Gastrocnemius medialis (tissue), 4 donors: ENCODE results near the gene ME3. TPM values are rescaled to one million over a fixed set of nuclear protein-coding genes. Genes with fewer than 3 reads are reported as not detected.
"Not testable (repeated sequence)": the region's sequence is repeated elsewhere in the genome, so short reads cannot be mapped to it uniquely, and the experiment has no call there.

ENCODE experiments used
- ATAC-seq, 2 donors: fragments of 150-250 bp; one replicate each; pipeline ENCODE4 v1.9.1; 2016
- DNase-seq, 2 donors: peaks; one replicate each; pipeline ENCODE4 v3.0.0-alpha.2; 2019
- H3K27ac ChIP-seq, 4 donors: fragments of 200-600 bp; sonication (generic); 1 replicate in 1 of 4; 2 replicates in 3 of 4; pipeline ENCODE4 v1.5.1; 2016 to 2018; ENCODE audit warnings: mild to moderate bottlenecking in 2 of 4, moderate library complexity in 1 of 4
- H3K27me3 ChIP-seq, 3 donors: fragments of 200-600 bp; sonication (generic) in 2 of 3; 1 replicate in 1 of 3; 2 replicates in 2 of 3; pipeline versions ENCODE4 v1.5.1 to v1.6.0; 2016 to 2019; ENCODE audit warnings: mild to moderate bottlenecking in 1 of 3, moderate library complexity in 1 of 3
- H3K36me3 ChIP-seq, 2 donors: fragments of 200-600 bp; sonication (generic) in 1 of 2; one replicate each; pipeline ENCODE4 v1.5.1; 2017 to 2018
- H3K4me1 ChIP-seq, 2 donors: fragments of 200-600 bp; sonication (generic) in 1 of 2; one replicate each; pipeline ENCODE4 v1.5.1; 2016 to 2017; ENCODE audit warnings: mild to moderate bottlenecking in 2 of 2
- H3K4me3 ChIP-seq, 4 donors: fragments of 200-600 bp; sonication (generic) in 3 of 4; 1 replicate in 1 of 4; 2 replicates in 3 of 4; pipeline ENCODE4 v1.5.1; 2016 to 2019; ENCODE audit warnings: mild to moderate bottlenecking in 2 of 4
- H3K9me3 ChIP-seq, 3 donors: fragments of 200-600 bp; sonication (generic) in 2 of 3; 1 replicate in 1 of 3; 2 replicates in 2 of 3; pipeline ENCODE4 v1.5.1; 2016 to 2019
- POLR2A ChIP-seq, 2 donors: fragments of 450-650 bp; IDR thresholded peaks; one replicate each; pipeline ENCODE4 v1.6.1; 2017; ENCODE audit warnings: antibody characterized with exemption in 2 of 2, mild to moderate bottlenecking in 2 of 2, moderate library complexity in 2 of 2
- in situ Hi-C, 4 donors: fragments of 200-750 bp; cut with MboI; loops; one replicate each; pipeline versions ENCODE4 v1.15.0 to v1.8.0; 2017; ENCODE audit warnings: low sequenced_read_pairs in 4 of 4
- intact Hi-C: fragments of 100-400 bp; cut with DNase I; formaldehyde crosslinking; loops from one replicate; pipeline ENCODE4 v1.15.1; 2023; ENCODE audit warnings: low total_unique reads
- total RNA-seq, 4 donors: library from RNA; depleted of rRNA; stranded (reverse); fragments of >200 nt; gene quantifications; one replicate each; pipeline versions ENCODE4 v1.1.0 to v1.2.3, GENCODE V29; 2016
- TF ChIP-seq, protein P1 (sequence below), 5 experiments: fragments of 450-650 bp in 3 of 5; fragments of 200-600 bp in 2 of 5; sonication (generic) in 2 of 5; IDR thresholded peaks in 4 of 5; conservative IDR thresholded peaks in 1 of 5; 1 replicate in 4 of 5; 2 replicates in 1 of 5; pipeline ENCODE4 v1.5.1; 2016 to 2019; ENCODE audit warnings: antibody characterized with exemption in 5 of 5, mild to moderate bottlenecking in 3 of 5, moderate library complexity in 3 of 5

Gene ME3
- total RNA-seq, 4 donors from 2014 or later, result 4.2 to 17.0 (median 15.7) TPM

DNA sequence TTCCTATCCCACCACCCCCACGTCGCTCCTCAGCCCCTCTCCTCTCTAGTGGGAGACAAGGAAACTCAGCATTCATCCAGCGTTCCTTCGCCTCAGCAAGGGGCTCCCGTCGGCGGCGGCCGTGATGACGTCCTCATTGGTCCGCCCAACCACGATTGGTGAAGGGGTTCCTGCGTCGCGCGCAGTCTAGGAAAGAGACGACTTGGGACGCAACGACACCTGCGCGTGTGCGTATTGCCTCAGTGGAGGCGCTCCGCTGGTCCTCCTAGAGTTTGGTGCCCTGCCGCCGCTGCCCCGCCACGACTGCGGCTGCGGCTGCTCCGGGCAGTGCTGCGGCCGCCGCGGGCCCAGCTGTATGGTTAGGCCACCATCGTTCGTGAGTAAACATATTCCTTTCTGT, 241.2 kb downstream of the ME3 start:
- H3K4me3 ChIP-seq, result no peak overlapping the region
- H3K4me1 ChIP-seq, result no peaks in the 10 kb centered on the region
- intact Hi-C loops, result no loop called here
- peaks cover 0 to 2% (median 0%) of the 10 kb centered on the region in 3 donors for H3K9me3 ChIP-seq
- H3K36me3 ChIP-seq, result peaks cover 0 to 9% of the 10 kb centered on the region in 2 donors
- no peak for ATAC-seq
- in situ Hi-C loops, result no loop called here
- no peak for DNase-seq
- no peaks in the 10 kb centered on the region for H3K27me3 ChIP-seq
- no peak for TF ChIP-seq POLR2A (IDR thresholded peaks at IDR 0.05)
- TF ChIP-seq, protein P1, sequence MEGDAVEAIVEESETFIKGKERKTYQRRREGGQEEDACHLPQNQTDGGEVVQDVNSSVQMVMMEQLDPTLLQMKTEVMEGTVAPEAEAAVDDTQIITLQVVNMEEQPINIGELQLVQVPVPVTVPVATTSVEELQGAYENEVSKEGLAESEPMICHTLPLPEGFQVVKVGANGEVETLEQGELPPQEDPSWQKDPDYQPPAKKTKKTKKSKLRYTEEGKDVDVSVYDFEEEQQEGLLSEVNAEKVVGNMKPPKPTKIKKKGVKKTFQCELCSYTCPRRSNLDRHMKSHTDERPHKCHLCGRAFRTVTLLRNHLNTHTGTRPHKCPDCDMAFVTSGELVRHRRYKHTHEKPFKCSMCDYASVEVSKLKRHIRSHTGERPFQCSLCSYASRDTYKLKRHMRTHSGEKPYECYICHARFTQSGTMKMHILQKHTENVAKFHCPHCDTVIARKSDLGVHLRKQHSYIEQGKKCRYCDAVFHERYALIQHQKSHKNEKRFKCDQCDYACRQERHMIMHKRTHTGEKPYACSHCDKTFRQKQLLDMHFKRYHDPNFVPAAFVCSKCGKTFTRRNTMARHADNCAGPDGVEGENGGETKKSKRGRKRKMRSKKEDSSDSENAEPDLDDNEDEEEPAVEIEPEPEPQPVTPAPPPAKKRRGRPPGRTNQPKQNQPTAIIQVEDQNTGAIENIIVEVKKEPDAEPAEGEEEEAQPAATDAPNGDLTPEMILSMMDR (IDR thresholded peaks at IDR 0.05 in 4 of 5, conservative IDR thresholded peaks at IDR 0.05 in 1 of 5), result no peak
- H3K27ac ChIP-seq, result no peak overlapping the region

DNA sequence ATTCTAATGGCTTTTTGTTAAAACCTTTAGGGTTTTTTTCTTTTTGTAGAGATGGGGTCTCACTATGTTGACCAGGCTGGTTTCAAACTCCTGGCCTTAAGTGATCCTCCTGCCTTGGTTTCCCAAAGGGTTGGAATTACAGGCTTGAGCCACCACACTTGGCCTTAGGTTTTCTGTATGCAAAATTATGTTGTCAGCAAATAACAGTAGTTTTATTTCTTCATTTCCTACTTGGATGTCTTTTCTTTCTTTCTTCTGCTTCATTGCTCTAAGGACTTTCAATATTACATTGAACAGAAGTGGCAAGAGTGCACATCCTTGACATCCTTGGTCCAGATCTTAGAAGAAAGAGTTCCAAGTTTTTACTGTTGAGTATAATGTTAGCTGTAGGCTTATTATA, 245.0 kb downstream of the ME3 start:
- no peak overlapping the region for H3K4me3 ChIP-seq
- H3K4me1 ChIP-seq, result no peaks in the 10 kb centered on the region
- intact Hi-C loops (no loop called here), in situ Hi-C loops (no loop called here)
- no peak for DNase-seq
- no peaks in the 10 kb centered on the region for H3K36me3 ChIP-seq
- ATAC-seq, result no peak
- no peak overlapping the region for H3K27ac ChIP-seq
- H3K27me3 ChIP-seq, result no peaks in the 10 kb centered on the region
- peaks cover 0 to 5% (median 0%) of the 10 kb centered on the region in 3 donors for H3K9me3 ChIP-seq
- TF ChIP-seq, protein P1 (IDR thresholded peaks at IDR 0.05 in 4 of 5, conservative IDR thresholded peaks at IDR 0.05 in 1 of 5), result no peak
- no peak for TF ChIP-seq POLR2A (IDR thresholded peaks at IDR 0.05)

DNA sequence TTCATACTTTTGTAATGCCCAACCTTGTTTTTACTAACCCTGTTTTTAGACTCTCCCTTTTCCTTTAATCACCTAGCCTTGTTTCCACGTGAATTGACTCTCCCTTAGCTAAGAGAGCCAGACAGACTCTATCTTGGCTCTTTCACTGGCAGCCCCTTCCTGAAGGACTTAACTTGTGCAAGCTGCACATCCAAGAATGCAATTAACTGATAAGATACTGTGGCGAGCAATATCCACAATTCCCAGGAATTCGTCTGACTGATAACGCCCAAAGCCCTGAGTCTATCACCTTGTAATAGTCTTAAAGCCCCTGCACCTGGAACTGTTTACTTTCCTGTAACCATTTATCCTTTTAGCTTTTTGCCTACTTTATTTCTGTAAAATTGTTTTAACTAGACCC, 248.9 kb downstream of the ME3 start:
- H3K27me3 ChIP-seq, H3K36me3 ChIP-seq, H3K9me3 ChIP-seq, H3K27ac ChIP-seq, H3K4me3 ChIP-seq, DNase-seq, ATAC-seq, H3K4me1 ChIP-seq, intact Hi-C loops, in situ Hi-C loops: not testable (repeated sequence)

DNA sequence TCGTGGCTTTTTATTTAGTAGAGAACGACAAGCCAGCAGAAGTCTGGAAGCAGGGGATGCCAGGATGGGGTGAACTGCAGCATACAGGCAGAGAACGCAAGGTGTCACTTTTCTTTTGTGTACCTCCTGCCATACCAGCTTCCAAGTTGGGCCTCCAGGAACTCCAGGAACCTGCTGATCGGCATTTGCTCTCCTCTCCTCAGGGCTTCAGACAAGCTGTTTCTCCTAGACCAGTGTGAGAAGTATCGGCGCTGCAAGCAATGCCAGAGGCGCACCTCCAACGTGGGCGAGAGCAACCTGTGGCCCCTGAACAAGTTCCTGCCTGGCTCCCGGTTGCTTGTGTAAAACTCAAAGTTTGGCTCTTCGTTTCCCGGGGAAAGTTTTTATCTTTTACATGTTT, 250.0 kb downstream of the ME3 start:
- ATAC-seq, result no peak
- intact Hi-C loops (no loop called here), in situ Hi-C loops (no loop called here)
- no peaks in the 10 kb centered on the region for H3K4me1 ChIP-seq
- H3K27me3 ChIP-seq, result no peaks in the 10 kb centered on the region
- no peak for DNase-seq
- no peaks in the 10 kb centered on the region for H3K36me3 ChIP-seq
- TF ChIP-seq POLR2A (IDR thresholded peaks at IDR 0.05), result no peak
- TF ChIP-seq, protein P1 (IDR thresholded peaks at IDR 0.05 in 4 of 5, conservative IDR thresholded peaks at IDR 0.05 in 1 of 5), result no peak
- no peak overlapping the region for H3K27ac ChIP-seq
- no peak overlapping the region for H3K4me3 ChIP-seq
- peaks cover 0 to 5% (median 0%) of the 10 kb centered on the region in 3 donors for H3K9me3 ChIP-seq

DNA sequence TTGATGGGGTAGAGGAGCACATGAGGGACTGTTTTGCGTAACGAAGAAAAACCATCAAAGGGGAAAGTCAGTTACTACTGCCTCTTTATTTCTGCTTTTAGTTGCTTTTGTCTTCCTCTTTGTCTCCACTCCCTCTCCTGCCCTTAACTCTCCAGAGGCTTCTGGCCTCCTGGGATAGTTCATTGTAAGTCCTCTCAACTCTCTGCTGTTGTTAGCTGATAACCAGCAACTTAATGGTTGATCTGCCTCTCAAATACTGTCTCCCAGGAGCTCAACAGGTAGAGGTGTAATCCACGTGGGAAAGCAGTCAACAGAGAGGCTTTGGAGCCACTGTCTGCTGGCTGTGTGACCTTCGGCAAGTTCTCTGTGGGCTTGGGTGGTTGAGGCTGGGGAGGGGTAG, 250.5 kb downstream of the ME3 start:
- Histone ChIP-seq H3K27ac (no peak overlapping the region), H3K9me3 (peaks cover 0 to 5% (median 0%) of the 10 kb centered on the region in 3 donors), H3K4me1 (no peaks in the 10 kb centered on the region), H3K4me3 (no peak overlapping the region), H3K27me3 (no peaks in the 10 kb centered on the region), H3K36me3 (no peaks in the 10 kb centered on the region)
- DNase-seq (no peak), ATAC-seq (no peak)
- intact Hi-C loops, result no loop called here
- in situ Hi-C loops, result no loop called here
- TF ChIP-seq POLR2A (IDR thresholded peaks at IDR 0.05), result no peak
- TF ChIP-seq, protein P1 (IDR thresholded peaks at IDR 0.05 in 4 of 5, conservative IDR thresholded peaks at IDR 0.05 in 1 of 5), result no peak
